H1 (cell line): ENCODE results near the gene MYLK2. TPM values are rescaled to one million over a fixed set of nuclear protein-coding genes. Genes with fewer than 3 reads are reported as not detected.

Source experiments
- CTCF ChIA-PET: fragments of 300-600 bp; sonication (Branson Sonifier 250); formaldehyde crosslinking; loops from one replicate; lab custom pipeline; 2021; ENCODE audit not compliant: partially characterized antibody; lab: Charles Lee
- POLR2A ChIA-PET: fragments of 300-600 bp; sonication (Branson Sonifier 250); formaldehyde crosslinking; loops from one replicate; lab custom pipeline; 2021; ENCODE audit warnings: inconsistent platforms; ENCODE audit not compliant: partially characterized antibody; lab: Charles Lee
- DNase-seq, 2 experiments: peaks; one replicate each; pipeline versions ENCODE4 v3.0.0 to v3.0.0-alpha.2; 2010 to 2022; ENCODE audit warnings: low spot score in 2 of 2, low read depth in 1 of 2, mixed read lengths in 1 of 2
- FAIRE-seq: peaks from 2 replicates; lab custom pipeline; 2011; peaks lifted over from hg19 to GRCh38; lab: Jason Lieb, UNC
- H2AFZ ChIP-seq: 2 replicates; pipeline ENCODE4 v1.8.1; 2012; ENCODE audit warnings: low read length, inconsistent platforms
- H2AK5ac ChIP-seq: 2 replicates; pipeline ENCODE4 v1.6.1; 2013; ENCODE audit warnings: low read depth, low read length
- H2BK120ac ChIP-seq: replicated peaks from 2 replicates; pipeline ENCODE3; 2013; ENCODE audit warnings: low read depth, low read length, inconsistent platforms
- H2BK12ac ChIP-seq: 2 replicates; pipeline ENCODE4 v1.6.1; 2013; ENCODE audit warnings: low read depth, low read length
- H2BK15ac ChIP-seq: 2 replicates; pipeline ENCODE4 v1.6.1; 2013; ENCODE audit warnings: low read length
- H2BK20ac ChIP-seq: 2 replicates; pipeline ENCODE4 v1.6.1; 2013; ENCODE audit warnings: low read length
- H2BK5ac ChIP-seq: 2 replicates; pipeline ENCODE4 v1.6.1; 2013; ENCODE audit warnings: low read depth, low read length
- H3K14ac ChIP-seq: 2 replicates; pipeline ENCODE4 v1.6.1; 2013; ENCODE audit warnings: inconsistent platforms; ENCODE audit not compliant: insufficient read length
- H3K18ac ChIP-seq: 2 replicates; pipeline ENCODE4 v1.6.1; 2013; ENCODE audit warnings: low read length; ENCODE audit errors: extremely low read depth
- H3K23ac ChIP-seq: 2 replicates; pipeline ENCODE4 v1.6.1; 2013; ENCODE audit warnings: inconsistent platforms; ENCODE audit not compliant: insufficient read length
- H3K23me2 ChIP-seq: 2 replicates; pipeline ENCODE4 v1.6.1; 2013; ENCODE audit warnings: low read depth, low read length
- H3K27ac ChIP-seq: 2 replicates; pipeline ENCODE4 v1.6.1; 2011; ENCODE audit warnings: low read depth, low read length, inconsistent platforms
- H3K27me3 ChIP-seq, 4 experiments: replicated peaks in 1 of 4; 1 replicate in 1 of 4; 2 replicates in 3 of 4; pipeline versions ENCODE4 v1.6.1 to v1.8.1; 2011 to 2013; ENCODE audit warnings: low read length in 3 of 4, mild to moderate bottlenecking in 3 of 4, inconsistent platforms in 2 of 4, mixed read lengths in 2 of 4, moderate library complexity in 1 of 4; ENCODE audit not compliant: control insufficient read depth in 3 of 4, insufficient read depth in 3 of 4; ENCODE audit errors: extremely low read depth in 1 of 4
- H3K36me3 ChIP-seq, 4 experiments: 2 replicates each; pipeline versions ENCODE4 v1.6.1 to v1.8.1; 2011 to 2013; ENCODE audit warnings: mild to moderate bottlenecking in 4 of 4, low read length in 3 of 4, moderate library complexity in 2 of 4, control low read depth in 1 of 4, inconsistent platforms in 1 of 4; ENCODE audit not compliant: insufficient read depth in 4 of 4, control insufficient read depth in 2 of 4
- H3K4ac ChIP-seq: replicated peaks from 2 replicates; pipeline ENCODE3; 2013; ENCODE audit warnings: low read length, low read depth, mixed read lengths, inconsistent platforms; ENCODE audit not compliant: insufficient read length
- H3K4me1 ChIP-seq, 4 experiments: replicated peaks in 1 of 4; 1 replicate in 1 of 4; 2 replicates in 3 of 4; pipeline versions ENCODE4 v1.6.1 to v1.8.1; 2011 to 2013; ENCODE audit warnings: low read length in 3 of 4, inconsistent platforms in 2 of 4, mixed read lengths in 1 of 4; ENCODE audit not compliant: insufficient read depth in 4 of 4, control insufficient read depth in 3 of 4
- H3K4me2 ChIP-seq, 2 experiments: 2 replicates each; pipeline versions ENCODE4 v1.6.1 to v1.8.1; 2011 to 2013; ENCODE audit warnings: low read depth in 2 of 2, low read length in 2 of 2, control low read depth in 1 of 2, inconsistent platforms in 1 of 2, mild to moderate bottlenecking in 1 of 2; ENCODE audit not compliant: insufficient read depth in 1 of 2
- H3K4me3 ChIP-seq, 4 experiments: fragments of 200-600, 300-600 bp in 1 of 4; sonication (generic), shearing (Covaris generic), sonication (Bioruptor Twin) in 1 of 4; 2 replicates each; pipeline versions ENCODE4 v1.5.1 to v1.8.1; 2011 to 2016; ENCODE audit warnings: low read length in 4 of 4, low read depth in 3 of 4, control low read depth in 2 of 4, inconsistent platforms in 2 of 4, mild to moderate bottlenecking in 2 of 4, mixed read lengths in 1 of 4, moderate library complexity in 1 of 4; ENCODE audit not compliant: insufficient read depth in 2 of 4; ENCODE audit errors: extremely low read depth in 1 of 4
- H3K56ac ChIP-seq: replicated peaks from 2 replicates; pipeline ENCODE3; 2013; ENCODE audit warnings: low read depth, mild to moderate bottlenecking, mixed read lengths, low read length, inconsistent platforms; ENCODE audit not compliant: insufficient read length
- H3K79me1 ChIP-seq: 2 replicates; pipeline ENCODE4 v1.6.1; 2013; ENCODE audit warnings: low read depth, low read length, control low read depth
- H3K79me2 ChIP-seq, 2 experiments: 2 replicates each; pipeline versions ENCODE4 v1.6.1 to v1.8.1; 2012 to 2013; ENCODE audit warnings: low read length in 2 of 2, mild to moderate bottlenecking in 2 of 2, inconsistent platforms in 1 of 2; ENCODE audit not compliant: insufficient read depth in 2 of 2, control insufficient read depth in 1 of 2
- H3K9ac ChIP-seq, 4 experiments: replicated peaks in 1 of 4; 1 replicate in 1 of 4; 2 replicates in 3 of 4; pipeline versions ENCODE4 v1.6.1 to v1.8.1; 2011 to 2013; ENCODE audit warnings: low read depth in 3 of 4, low read length in 3 of 4, control low read depth in 2 of 4, mild to moderate bottlenecking in 2 of 4, moderate library complexity in 2 of 4, inconsistent platforms in 1 of 4; ENCODE audit errors: extremely low read depth in 1 of 4
- H3K9me3 ChIP-seq, 2 experiments: 2 replicates each; pipeline versions ENCODE4 v1.6.1 to v1.8.1; 2012 to 2013; ENCODE audit warnings: mild to moderate bottlenecking in 2 of 2, moderate library complexity in 2 of 2, control low read depth in 1 of 2, inconsistent platforms in 1 of 2, low read depth in 1 of 2, low read length in 1 of 2, mixed read lengths in 1 of 2; ENCODE audit not compliant: insufficient read depth in 2 of 2
- H4K20me1 ChIP-seq, 2 experiments: replicated peaks in 1 of 2; 2 replicates each; pipeline versions ENCODE3 to v1.8.1; 2011 to 2013; ENCODE audit warnings: inconsistent platforms in 2 of 2, low read length in 2 of 2, mild to moderate bottlenecking in 1 of 2; ENCODE audit not compliant: insufficient read depth in 2 of 2, control insufficient read depth in 1 of 2
- H4K5ac ChIP-seq: 2 replicates; pipeline ENCODE4 v1.6.1; 2013; ENCODE audit warnings: low read length, low read depth, mixed read lengths, inconsistent platforms; ENCODE audit not compliant: insufficient read length
- H4K8ac ChIP-seq: 2 replicates; pipeline ENCODE4 v1.8.0; 2013; ENCODE audit warnings: mild to moderate bottlenecking, moderate library complexity, low read length, inconsistent platforms; ENCODE audit not compliant: insufficient read depth; ENCODE audit errors: extremely low read depth
- H4K91ac ChIP-seq: replicated peaks from 2 replicates; pipeline ENCODE3; 2013; ENCODE audit warnings: low read length, mixed read lengths, inconsistent platforms; ENCODE audit not compliant: insufficient read length
- BCL11A ChIP-seq, 2 experiments: IDR thresholded peaks; one replicate each; pipeline ENCODE4 v1.6.1; 2011; ENCODE audit warnings: low read depth in 2 of 2, low read length in 2 of 2, mild to moderate bottlenecking in 2 of 2
- CHD1 ChIP-seq: IDR thresholded peaks from 2 replicates; pipeline ENCODE4 v1.6.1; 2012; ENCODE audit warnings: low read depth, low read length, improper control_type of control experiment
- EGR1 ChIP-seq: IDR thresholded peaks from 2 replicates; pipeline ENCODE4 v1.6.1; 2011; ENCODE audit warnings: low read depth, low read length, borderline replicate concordance
- EZH2 ChIP-seq: fragments of 200-600 bp; sonication (generic); IDR thresholded peaks from 2 replicates; pipeline ENCODE4 v1.7.1; 2012; ENCODE audit warnings: low read depth, mild to moderate bottlenecking, moderate library complexity, low read length, inconsistent platforms; ENCODE audit not compliant: severe bottlenecking
- HDAC6 ChIP-seq: IDR thresholded peaks from one replicate; pipeline ENCODE4 v1.7.1; 2012; ENCODE audit warnings: low read depth, mild to moderate bottlenecking, inconsistent platforms, low read length, moderate library complexity
- JUN ChIP-seq: IDR thresholded peaks from 2 replicates; pipeline ENCODE4 v1.6.1; 2011; ENCODE audit warnings: low read depth, mild to moderate bottlenecking, improper control_type of control experiment, low read length
- KDM5A ChIP-seq: fragments of 200-600 bp; IDR thresholded peaks from 2 replicates; pipeline ENCODE4 v1.7.1; 2012; ENCODE audit warnings: mild to moderate bottlenecking, low read length, inconsistent platforms, mixed read lengths
- RFX5 ChIP-seq: IDR thresholded peaks from 2 replicates; pipeline ENCODE4 v1.6.1; 2011; ENCODE audit warnings: low read depth, low read length, improper control_type of control experiment, borderline replicate concordance
- SP2 ChIP-seq: IDR thresholded peaks from 2 replicates; pipeline ENCODE4 v1.6.1; 2012; ENCODE audit warnings: mild to moderate bottlenecking, low read length, inconsistent platforms
- TBP ChIP-seq: IDR thresholded peaks from 2 replicates; pipeline ENCODE4 v1.6.1; 2011; ENCODE audit warnings: low read depth, low read length, improper control_type of control experiment
- ZNF274 ChIP-seq: IDR thresholded peaks from 2 replicates; pipeline ENCODE4 v1.7.0; 2012; ENCODE audit warnings: low read length, borderline replicate concordance; ENCODE audit errors: extremely low read depth
- WGBS, 2 experiments: shearing (Covaris generic) in 1 of 2; methylation state at CpG; one replicate each; pipeline versions ENCODE4 v1.1.6 to v1.1.7; 2013 to 2015; ENCODE audit warnings: low lambda C conversion rate in 2 of 2, mixed read lengths in 2 of 2, inconsistent platforms in 1 of 2, low coverage in 1 of 2, missing lambda C conversion rate in 1 of 2; ENCODE audit not compliant: insufficient replicate concordance in 2 of 2, insufficient coverage in 1 of 2, insufficient read length in 1 of 2; ENCODE audit errors: extremely low coverage in 1 of 2, missing lambda C conversion rate in 1 of 2; 5-methylcytosine and 5-hydroxymethylcytosine counted together
- polyA plus RNA-seq, 7 experiments: library from polyadenylated mRNA; depleted of rRNA in 3 of 7; stranded (reverse) in 5 of 7; unstranded in 2 of 7; fragments of >200 nt in 5 of 7; fragments of 200-250 nt in 2 of 7; gene quantifications; 1 replicate in 5 of 7; 2 replicates in 1 of 7; 4 replicates in 1 of 7; pipeline versions ENCODE4 v1.2.1 to v1.2.3, GENCODE V29; 2011 to 2013; ENCODE audit warnings: missing spikeins in 2 of 7, mixed read lengths in 2 of 7
- total RNA-seq: library from RNA; stranded (reverse); fragmentation: NEBNext Ultra II Directional; extraction: Animal tissue kit (Norgen Biotek cat#: 25700); gene quantifications from 2 replicates; pipeline ENCODE4 v1.2.1, GENCODE V29; 2021
- TF ChIP-seq, protein P1 (sequence below): IDR thresholded peaks from 2 replicates; pipeline ENCODE4 v1.6.1; 2012; ENCODE audit warnings: low read length, inconsistent platforms

Gene MYLK2
- total and polyA plus RNA-seq, 2 of the 8 experiments (the other 6 are each of a cell fraction or from before 2014, with no cell fraction given) = 0.22 to 0.26 TPM

DNA sequence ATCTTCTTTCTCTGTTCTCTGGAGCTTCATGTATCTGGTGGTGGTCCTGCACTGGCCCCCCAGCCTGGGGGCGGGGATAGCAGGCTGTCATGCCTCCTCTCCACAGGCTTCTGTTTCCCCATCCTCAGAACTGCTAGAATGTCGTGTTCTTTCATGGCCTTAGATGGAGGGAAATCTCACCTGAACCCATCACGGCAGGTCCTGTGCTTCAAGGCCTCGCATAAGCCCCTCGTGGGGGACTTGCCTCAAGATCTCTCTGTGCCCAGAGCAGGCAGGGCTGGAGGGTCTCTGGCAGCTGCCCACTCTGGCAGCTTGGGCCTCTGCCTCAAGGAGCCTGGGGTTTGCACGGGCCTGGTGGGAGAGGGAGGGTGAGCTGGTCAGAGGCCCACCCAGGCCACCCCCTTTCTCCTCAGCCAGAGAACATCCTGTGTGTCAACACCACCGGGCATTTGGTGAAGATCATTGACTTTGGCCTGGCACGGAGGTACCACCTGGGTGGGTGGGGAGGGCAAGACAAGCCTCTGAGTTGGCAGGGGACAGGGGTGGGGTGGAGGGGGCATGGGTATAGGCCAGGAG, 11.3 kb downstream of the MYLK2 start:
- CTCF ChIA-PET = interaction anchor here (0.6 to 2.1 kb wide), 9 partner anchors 12 to 201 kb away, joined by 3 to 10 read pairs (median 4); partner anchors contain the start of genes FOXS1 and PDRG1
- H3K56ac ChIP-seq = no peak overlapping the region

More for the DNA sequence above, 11.3 kb downstream of the MYLK2 start:
- POLR2A ChIA-PET = interaction anchor here (1.6 kb wide), 1 partner anchor 14 kb away, joined by 5 read pairs; no protein-coding TSS in a partner anchor
- no peak overlapping the region for H2BK20ac ChIP-seq
- FAIRE-seq = no peak
- H3K4me2 ChIP-seq = no peak overlapping the region
- H3K36me3 ChIP-seq = no peaks in the 10 kb centered on the region; a peak in 1 of 8 replicates
- no peak overlapping the region for H4K91ac ChIP-seq
- WGBS, 2 experiments = 89% methylated on average over 8 of the region's 8 CpGs; no CpG with 5 or more reads in 1 of the 2 experiments
- TF ChIP-seq JUN (no peak), RFX5 (no peak), EGR1 (no peak), EZH2 (no peak), ZNF274 (no peak), KDM5A (no peak), CHD1 (no peak), TBP (no peak), SP2 (no peak), HDAC6 (no peak), BCL11A (IDR thresholded peaks at IDR 0.05; ENCODE audit: low read depth in 2 of 2, low read length in 2 of 2) (no peak)
- TF ChIP-seq, protein P1, sequence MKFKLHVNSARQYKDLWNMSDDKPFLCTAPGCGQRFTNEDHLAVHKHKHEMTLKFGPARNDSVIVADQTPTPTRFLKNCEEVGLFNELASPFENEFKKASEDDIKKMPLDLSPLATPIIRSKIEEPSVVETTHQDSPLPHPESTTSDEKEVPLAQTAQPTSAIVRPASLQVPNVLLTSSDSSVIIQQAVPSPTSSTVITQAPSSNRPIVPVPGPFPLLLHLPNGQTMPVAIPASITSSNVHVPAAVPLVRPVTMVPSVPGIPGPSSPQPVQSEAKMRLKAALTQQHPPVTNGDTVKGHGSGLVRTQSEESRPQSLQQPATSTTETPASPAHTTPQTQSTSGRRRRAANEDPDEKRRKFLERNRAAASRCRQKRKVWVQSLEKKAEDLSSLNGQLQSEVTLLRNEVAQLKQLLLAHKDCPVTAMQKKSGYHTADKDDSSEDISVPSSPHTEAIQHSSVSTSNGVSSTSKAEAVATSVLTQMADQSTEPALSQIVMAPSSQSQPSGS = no peak
- H3K79me1 ChIP-seq = no peaks in the 10 kb centered on the region
- H3K4me3 ChIP-seq = no peak overlapping the region
- H3K9me3 ChIP-seq = no peaks in the 10 kb centered on the region
- H3K23ac ChIP-seq = no peak overlapping the region
- no peak overlapping the region for H4K5ac ChIP-seq
- H3K27ac ChIP-seq = no peak overlapping the region
- no peaks in the 10 kb centered on the region for H3K79me2 ChIP-seq
- DNase-seq = no peak
- H4K20me1 ChIP-seq = no peaks in the 10 kb centered on the region
- H3K4me1 ChIP-seq = peaks cover 0 to 5% (median 5%) of the 10 kb centered on the region in 4 experiments; a peak in 5 of 7 replicates
- no peak overlapping the region for H2BK120ac ChIP-seq
- H2AFZ ChIP-seq = no peak overlapping the region
- no peak overlapping the region for H3K9ac ChIP-seq
- H2BK15ac ChIP-seq = no peak overlapping the region
- H3K27me3 ChIP-seq = no peaks in the 10 kb centered on the region
- H3K18ac ChIP-seq = no peak overlapping the region
- H2BK12ac ChIP-seq = no peak overlapping the region
- H3K14ac ChIP-seq = no peak overlapping the region
- no peak overlapping the region for H2BK5ac ChIP-seq
- H4K8ac ChIP-seq = no peak overlapping the region
- H3K4ac ChIP-seq = no peak overlapping the region
- H2AK5ac ChIP-seq = no peak overlapping the region
- H3K23me2 ChIP-seq = no peaks in the 10 kb centered on the region
